ENCODE data around the gene PRR12.

Gene PRR12

GRCh38 chr19:49602806-49603205 lies 11.8 kb downstream of the PRR12 start:
- Histone ChIP-seq H3K9ac (ENCODE audit: low read depth, low read length) (no peak overlapping the region), H3K4me3 (ENCODE audit: low read depth in 1 of 2, low read length in 2 of 2) (no peak overlapping the region), H3K79me2 (ENCODE audit: insufficient read depth, low read length) (peaks cover 84% of the 10 kb centered on the region), H4K20me1 (ENCODE audit: insufficient read depth, low read length) (peaks cover 54% of the 10 kb centered on the region), H3K27me3 (ENCODE audit: insufficient read depth, low read length, poor library complexity) (no peaks in the 10 kb centered on the region), H3K9me3 (ENCODE audit: insufficient read depth, low read length, severe bottlenecking) (no peaks in the 10 kb centered on the region), H3K36me3 (ENCODE audit: insufficient read depth, low read length) (peaks cover 90% of the 10 kb centered on the region), H3K4me1 (ENCODE audit: insufficient read depth, low read length) (no peaks in the 10 kb centered on the region), H2AFZ (ENCODE audit: low read depth, low read length) (no peak overlapping the region), H3K4me2 (ENCODE audit: insufficient read depth, low read length) (no peak overlapping the region), H3K27ac (ENCODE audit: low read length) (no peak overlapping the region)
- no peak for DNase-seq
- TF ChIP-seq EZH2 (IDR thresholded peaks at IDR 0.05; ENCODE audit: borderline replicate concordance, low read depth, low read length, severe bottlenecking) (no peak), CTCF (IDR thresholded peaks at IDR 0.05; ENCODE audit: borderline replicate concordance, extremely low read depth, low read length, poor library complexity, severe bottlenecking) (no peak)
- ATAC-seq (ENCODE audit: insufficient read depth, low read depth): no peak

- no peak overlapping the region for H2AFZ ChIP-seq (ENCODE audit: low read depth, low read length)
- H3K4me3 ChIP-seq (ENCODE audit: low read depth in 1 of 2, low read length in 2 of 2): no peak overlapping the region
- no peaks in the 10 kb centered on the region for H3K4me1 ChIP-seq (ENCODE audit: insufficient read depth, low read length)
- H3K9ac ChIP-seq (ENCODE audit: low read depth, low read length): no peak overlapping the region
- no peaks in the 10 kb centered on the region for H3K9me3 ChIP-seq (ENCODE audit: insufficient read depth, low read length, severe bottlenecking)
- no peak overlapping the region for H3K4me2 ChIP-seq (ENCODE audit: insufficient read depth, low read length)
- no peak for ATAC-seq (ENCODE audit: insufficient read depth, low read depth)
- no peak for TF ChIP-seq CTCF (IDR thresholded peaks at IDR 0.05; ENCODE audit: borderline replicate concordance, extremely low read depth, low read length, poor library complexity, severe bottlenecking)
- TF ChIP-seq EZH2 (IDR thresholded peaks at IDR 0.05; ENCODE audit: borderline replicate concordance, low read depth, low read length, severe bottlenecking): no peak
- peaks cover 82% of the 10 kb centered on the region for H3K79me2 ChIP-seq (ENCODE audit: insufficient read depth, low read length)
- no peaks in the 10 kb centered on the region for H3K27me3 ChIP-seq (ENCODE audit: insufficient read depth, low read length, poor library complexity)
- no peak overlapping the region for H3K27ac ChIP-seq (ENCODE audit: low read length)
- peaks cover 89% of the 10 kb centered on the region for H3K36me3 ChIP-seq (ENCODE audit: insufficient read depth, low read length)
- no peak for DNase-seq
- peaks cover 40% of the 10 kb centered on the region for H4K20me1 ChIP-seq (ENCODE audit: insufficient read depth, low read length)
These were observed 14.6 kb downstream of the PRR12 start for GRCh38 chr19:49605605-49606004.

GRCh38 chr19:49609499-49610092 lies 18.6 kb downstream of the PRR12 start:
- Histone ChIP-seq H3K4me1 (ENCODE audit: insufficient read depth, low read length) (no peaks in the 10 kb centered on the region), H3K4me2 (ENCODE audit: insufficient read depth, low read length) (no peak overlapping the region), H3K27me3 (ENCODE audit: insufficient read depth, low read length, poor library complexity) (no peaks in the 10 kb centered on the region), H3K27ac (ENCODE audit: low read length) (no peak overlapping the region), H3K4me3 (ENCODE audit: low read depth in 1 of 2, low read length in 2 of 2) (no peak overlapping the region), H4K20me1 (ENCODE audit: insufficient read depth, low read length) (peaks cover 40% of the 10 kb centered on the region), H3K36me3 (ENCODE audit: insufficient read depth, low read length) (peaks cover 81% of the 10 kb centered on the region), H3K9me3 (ENCODE audit: insufficient read depth, low read length, severe bottlenecking) (no peaks in the 10 kb centered on the region), H3K9ac (ENCODE audit: low read depth, low read length) (no peak overlapping the region), H3K79me2 (ENCODE audit: insufficient read depth, low read length) (peaks cover 74% of the 10 kb centered on the region), H2AFZ (ENCODE audit: low read depth, low read length) (no peak overlapping the region)
- no peak for TF ChIP-seq CTCF (IDR thresholded peaks at IDR 0.05; ENCODE audit: borderline replicate concordance, extremely low read depth, low read length, poor library complexity, severe bottlenecking)
- no peak for TF ChIP-seq EZH2 (IDR thresholded peaks at IDR 0.05; ENCODE audit: borderline replicate concordance, low read depth, low read length, severe bottlenecking)
- ATAC-seq (ENCODE audit: insufficient read depth, low read depth): no peak
- DNase-seq: no peak
